CD4-positive, alpha-beta T cell (primary cell): ENCODE results near the gene CHI3L2. TPM values are rescaled to one million over a fixed set of nuclear protein-coding genes. Genes with fewer than 3 reads are reported as not detected.

Source experiments
- ATAC-seq: fragments of 200-7000 bp; cut with Tn5 transposase; one replicate; pipeline ENCODE4 v1.10.0; 2022; ENCODE audit warnings: mild to moderate bottlenecking; ENCODE audit not compliant: poor library complexity
- CTCF ChIA-PET: fragments of 350-600 bp; sonication (Branson Sonifier 250); formaldehyde crosslinking; loops from one replicate; lab custom pipeline; 2021; ENCODE audit warnings: antibody characterized with exemption, inconsistent platforms; lab: Charles Lee
- POLR2A ChIA-PET: fragments of 350-600 bp; sonication (Branson Sonifier 250); formaldehyde crosslinking; loops from one replicate; lab custom pipeline; 2021; ENCODE audit warnings: antibody characterized with exemption, inconsistent platforms; lab: Charles Lee
- DNase-seq, 14 experiments: peaks; one replicate each; pipeline ENCODE4 v3.0.0-alpha.2; 2013 to 2020; ENCODE audit warnings: mixed read lengths in 2 of 14
- H3K27ac ChIP-seq, 2 donors: one replicate each; pipeline versions ENCODE4 v1.5.1 to v1.7.0; 2013; ENCODE audit warnings: low read length in 2 of 2, low read depth in 1 of 2, mild to moderate bottlenecking in 1 of 2
- H3K27me3 ChIP-seq, 2 experiments: 1 replicate in 1 of 2; 2 replicates in 1 of 2; pipeline versions ENCODE4 v1.6.1 to v1.7.0; 2013; ENCODE audit warnings: low read length in 2 of 2, control low read depth in 1 of 2, mild to moderate bottlenecking in 1 of 2, moderate library complexity in 1 of 2; ENCODE audit not compliant: insufficient read depth in 2 of 2, control insufficient read depth in 1 of 2
- H3K36me3 ChIP-seq: one replicate; pipeline ENCODE4 v1.6.1; 2013; ENCODE audit warnings: low read length, control low read depth; ENCODE audit not compliant: insufficient read depth
- H3K4me1 ChIP-seq: one replicate; pipeline ENCODE4 v1.6.1; 2013; ENCODE audit warnings: low read length, control low read depth; ENCODE audit not compliant: insufficient read depth
- H3K4me3 ChIP-seq: one replicate; pipeline ENCODE4 v1.5.1; 2013; ENCODE audit warnings: mild to moderate bottlenecking, low read length, moderate library complexity
- H3K9me3 ChIP-seq, 2 experiments: 1 replicate in 1 of 2; 2 replicates in 1 of 2; pipeline versions ENCODE4 v1.6.1 to v1.7.0; 2013; ENCODE audit warnings: low read length in 2 of 2, mild to moderate bottlenecking in 2 of 2, control low read depth in 1 of 2, moderate library complexity in 1 of 2; ENCODE audit not compliant: control insufficient read depth in 1 of 2, insufficient read depth in 1 of 2
- H3K27ac Mint-ChIP-seq: one replicate; pipeline ENCODE4 v1.8.0; 2020; ENCODE audit warnings: mixed read lengths
- H3K27me3 Mint-ChIP-seq: one replicate; pipeline ENCODE4 v1.8.0; 2021; ENCODE audit warnings: mixed read lengths
- H3K36me3 Mint-ChIP-seq: one replicate; pipeline ENCODE4 v1.8.0; 2021; ENCODE audit warnings: low read depth, mixed read lengths
- H3K4me1 Mint-ChIP-seq: one replicate; pipeline ENCODE4 v1.8.0; 2021; ENCODE audit warnings: low read depth, mixed read lengths
- H3K4me3 Mint-ChIP-seq: one replicate; pipeline ENCODE4 v1.8.0; 2020; ENCODE audit warnings: mild to moderate bottlenecking, mixed read lengths
- H3K9me3 Mint-ChIP-seq: one replicate; pipeline ENCODE4 v1.8.0; 2020; ENCODE audit warnings: mixed read lengths
- intact Hi-C, 2 experiments: fragments of 100-400 bp; cut with DNase I in 1 of 2; cut with micrococcal nuclease in 1 of 2; formaldehyde crosslinking; loops; one replicate each; pipeline versions ENCODE4 v1.15.1 to v1.9.0; 2023 to 2025; cut with DNase I, micrococcal nuclease
- total RNA-seq, 174 experiments: library from RNA in 2 of 174; stranded (reverse) in 2 of 174; gene quantifications; one replicate each; pipeline ENCODE4 v1.2.3 and lab custom pipeline; 2021 to 2026
- TF ChIP-seq, protein P1 (sequence below): fragments of 200-600 bp; IDR thresholded peaks from one replicate; pipeline ENCODE4 v1.8.0; 2022; ENCODE audit warnings: antibody characterized with exemption, mild to moderate bottlenecking

CHI3L2 gene
- total RNA-seq, 2 experiments from 2014 or later: 13.9 to 15.7 TPM

DNA sequence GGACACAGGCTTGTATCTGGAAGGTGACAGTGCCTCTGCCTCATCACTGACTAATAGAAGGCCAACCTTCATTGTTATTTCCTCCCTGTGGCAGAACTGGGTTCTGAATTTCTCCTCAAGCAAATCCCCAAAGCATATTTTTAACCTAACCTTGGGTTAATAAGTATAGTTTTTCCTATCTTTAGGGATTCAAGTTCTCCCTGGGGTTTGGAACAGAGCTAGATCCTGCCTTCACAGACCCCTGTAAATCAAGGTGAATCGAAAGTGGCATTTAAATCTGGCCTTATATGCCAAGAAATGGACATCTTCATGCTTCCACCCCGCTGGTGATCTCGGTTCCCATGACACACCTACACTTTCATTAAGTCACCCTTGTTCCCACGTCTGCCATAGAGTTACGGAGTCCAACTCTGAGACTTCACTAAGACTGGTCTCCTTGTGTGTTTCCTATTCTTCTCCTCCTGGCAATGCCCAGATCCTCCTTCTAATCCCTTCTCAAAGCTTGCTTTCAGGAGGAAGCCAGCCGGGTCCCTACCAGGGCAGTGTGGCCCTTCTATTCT, 4.3 kb upstream of the CHI3L2 start:
- H3K27me3 Mint-ChIP-seq: no peaks in the 10 kb centered on the region
- TF ChIP-seq, protein P1, sequence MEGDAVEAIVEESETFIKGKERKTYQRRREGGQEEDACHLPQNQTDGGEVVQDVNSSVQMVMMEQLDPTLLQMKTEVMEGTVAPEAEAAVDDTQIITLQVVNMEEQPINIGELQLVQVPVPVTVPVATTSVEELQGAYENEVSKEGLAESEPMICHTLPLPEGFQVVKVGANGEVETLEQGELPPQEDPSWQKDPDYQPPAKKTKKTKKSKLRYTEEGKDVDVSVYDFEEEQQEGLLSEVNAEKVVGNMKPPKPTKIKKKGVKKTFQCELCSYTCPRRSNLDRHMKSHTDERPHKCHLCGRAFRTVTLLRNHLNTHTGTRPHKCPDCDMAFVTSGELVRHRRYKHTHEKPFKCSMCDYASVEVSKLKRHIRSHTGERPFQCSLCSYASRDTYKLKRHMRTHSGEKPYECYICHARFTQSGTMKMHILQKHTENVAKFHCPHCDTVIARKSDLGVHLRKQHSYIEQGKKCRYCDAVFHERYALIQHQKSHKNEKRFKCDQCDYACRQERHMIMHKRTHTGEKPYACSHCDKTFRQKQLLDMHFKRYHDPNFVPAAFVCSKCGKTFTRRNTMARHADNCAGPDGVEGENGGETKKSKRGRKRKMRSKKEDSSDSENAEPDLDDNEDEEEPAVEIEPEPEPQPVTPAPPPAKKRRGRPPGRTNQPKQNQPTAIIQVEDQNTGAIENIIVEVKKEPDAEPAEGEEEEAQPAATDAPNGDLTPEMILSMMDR: peak; percentile 42
- H3K36me3 ChIP-seq: no peaks in the 10 kb centered on the region
- no peaks in the 10 kb centered on the region for H3K9me3 ChIP-seq
- ATAC-seq (no peak), DNase-seq (peak in 1 of 14 experiments; percentile 6)
- H3K4me3 Mint-ChIP-seq: peak overlapping the region; percentile 85
- no peak overlapping the region for H3K4me3 ChIP-seq
- H3K27ac Mint-ChIP-seq: peak overlapping the region; percentile 98
- POLR2A ChIA-PET: interaction anchor here (0.8 to 22.0 kb wide), 10 partner anchors 8 to 183 kb away, joined by 3 to 756 read pairs (median 5); partner anchors contain the start of gene DENND2D
- peak overlapping the region; percentile 70 to 88 for H3K27ac ChIP-seq
- intact Hi-C loops: loop anchor here (1.0 to 10.0 kb wide), 11 partner anchors 20 to 544 kb away; partner anchors contain the start of gene CD53 (in 1 of the 2)
- CTCF ChIA-PET: interaction anchor here (0.7 to 10.9 kb wide), 19 partner anchors 9 to 546 kb away, joined by 3 to 135 read pairs (median 4); partner anchors contain the start of genes ATP5PB, DENND2D and WDR77
- no peaks in the 10 kb centered on the region for H3K27me3 ChIP-seq
- H3K4me1 ChIP-seq: peaks cover 91% of the 10 kb centered on the region
- H3K36me3 Mint-ChIP-seq: peaks cover 3% of the 10 kb centered on the region
- H3K4me1 Mint-ChIP-seq: peaks cover 97% of the 10 kb centered on the region
- peaks cover 2% of the 10 kb centered on the region for H3K9me3 Mint-ChIP-seq

DNA sequence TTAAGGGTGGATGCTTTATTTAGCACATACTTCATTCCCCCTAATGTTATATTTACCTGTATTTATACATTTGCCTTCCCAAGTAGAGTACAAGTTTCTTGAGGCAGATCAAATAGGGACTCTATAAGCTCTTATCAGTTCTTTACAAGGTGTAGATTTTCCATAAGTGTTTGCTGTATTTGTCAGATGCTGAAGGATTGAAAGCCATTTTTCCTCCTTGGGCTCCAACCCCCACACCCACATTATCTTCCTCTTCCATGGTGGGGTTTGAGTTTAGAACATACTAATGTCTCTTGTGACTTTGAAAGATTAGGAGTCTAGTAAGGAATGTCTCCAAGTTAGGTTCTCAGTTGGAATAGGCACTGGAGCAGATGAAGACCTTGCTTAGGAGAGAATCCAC, 2.4 kb upstream of the CHI3L2 start:
- H3K9me3 ChIP-seq: peaks cover 0 to 6% of the 10 kb centered on the region in 2 experiments
- H3K4me1 ChIP-seq: peaks cover 89% of the 10 kb centered on the region
- peak overlapping the region; percentile 92 for H3K27ac Mint-ChIP-seq
- TF ChIP-seq, protein P1: no peak
- ChIA-PET POLR2A (interaction anchor here (0.7 to 22.0 kb wide), 9 partner anchors 9 to 181 kb away, joined by 3 to 756 read pairs (median 10); partner anchors contain the start of gene DENND2D), CTCF (interaction anchor here (1.2 kb wide), 1 partner anchor 9 kb away, joined by 4 read pairs; no protein-coding TSS in a partner anchor)
- H3K4me3 Mint-ChIP-seq: peak overlapping the region; percentile 80
- H3K4me3 ChIP-seq: peak overlapping the region; percentile 29
- intact Hi-C loops: loop anchor here (1.0 to 10.0 kb wide), 4 partner anchors 9 to 440 kb away; partner anchors contain the start of gene CD53 (in 1 of the 2)
- H3K36me3 Mint-ChIP-seq: peaks cover 4% of the 10 kb centered on the region
- peaks cover 93% of the 10 kb centered on the region for H3K4me1 Mint-ChIP-seq
- H3K9me3 Mint-ChIP-seq: no peaks in the 10 kb centered on the region
- no peaks in the 10 kb centered on the region for H3K36me3 ChIP-seq
- peak overlapping the region; percentile 26 to 62 for H3K27ac ChIP-seq
- no peaks in the 10 kb centered on the region for H3K27me3 Mint-ChIP-seq
- no peak for DNase-seq
- no peaks in the 10 kb centered on the region for H3K27me3 ChIP-seq
- no peak for ATAC-seq

DNA sequence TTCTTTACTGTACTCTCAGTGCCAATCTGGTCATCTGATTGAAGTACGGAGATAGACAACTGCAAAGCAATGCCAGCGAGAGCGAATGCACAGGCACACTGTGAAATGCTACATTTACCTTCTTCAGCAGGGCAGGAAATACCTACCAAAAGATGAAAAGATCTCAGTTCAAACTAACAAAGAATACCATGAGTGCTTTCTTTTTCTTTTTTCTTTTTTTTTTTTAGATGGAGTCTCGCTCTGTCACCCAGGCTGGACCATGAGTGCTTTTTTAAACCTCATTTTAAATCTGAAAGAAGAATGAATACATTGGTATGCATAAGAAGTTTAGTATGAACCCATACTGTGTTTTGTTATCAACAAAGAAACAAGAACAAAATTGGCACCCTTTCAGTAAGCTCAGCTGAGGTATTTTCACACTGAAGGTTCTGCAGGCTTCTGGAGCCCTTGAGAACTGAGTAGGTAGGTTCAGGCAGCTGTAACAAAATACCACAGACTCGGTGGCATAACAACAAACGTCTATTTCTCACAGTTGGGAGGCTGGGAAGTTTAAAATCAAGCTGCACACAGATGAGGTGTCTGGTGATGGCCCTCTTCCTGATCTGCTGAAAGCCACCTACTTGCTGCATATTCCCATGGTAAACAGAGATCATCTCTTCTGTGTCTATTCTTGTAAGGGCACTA, 1.7 kb upstream of the CHI3L2 start:
- TF ChIP-seq, protein P1: no peak
- Mint-ChIP-seq H3K27me3 (no peaks in the 10 kb centered on the region), H3K27ac (peak overlapping the region; percentile 92), H3K9me3 (no peaks in the 10 kb centered on the region), H3K36me3 (peaks cover 7% of the 10 kb centered on the region), H3K4me3 (peak overlapping the region; percentile 80), H3K4me1 (peaks cover 90% of the 10 kb centered on the region)
- H3K36me3 ChIP-seq: no peaks in the 10 kb centered on the region
- CTCF ChIA-PET: interaction anchor here (0.8 to 1.5 kb wide), 3 partner anchors 10 to 174 kb away, joined by 3 to 4 read pairs (median 3); no protein-coding TSS in a partner anchor
- intact Hi-C loops: loop anchor here (1.0 to 10.0 kb wide), 4 partner anchors 10 to 439 kb away; partner anchors contain the start of gene CD53 (in 1 of the 2)
- ATAC-seq (peak; percentile 59), DNase-seq (peak in 6 of 14 experiments; percentile 33 to 69 (median 66))
- no peaks in the 10 kb centered on the region for H3K27me3 ChIP-seq
- peak overlapping the region; percentile 29 for H3K4me3 ChIP-seq
- peaks cover 0 to 6% of the 10 kb centered on the region in 2 experiments for H3K9me3 ChIP-seq
- H3K4me1 ChIP-seq: peaks cover 89% of the 10 kb centered on the region
- peak overlapping the region; percentile 62 to 73 for H3K27ac ChIP-seq
- POLR2A ChIA-PET: interaction anchor here (0.6 to 22.0 kb wide), 18 partner anchors 10 to 438 kb away, joined by 3 to 756 read pairs (median 4); partner anchors contain the start of genes DENND2D and LRIF1
